Stimulated activated CD8-positive, alpha-beta memory T cell treated with anti-CD3 and anti-CD28 coated beads, Interleukin-7, amount 100 ng/mL, for 24 hours (primary cell): ENCODE measurements around the gene PSMG3.
"Not testable (repeated sequence)": the region's sequence is repeated elsewhere in the genome, so short reads cannot be mapped to it uniquely, and the experiment has no call there.

Experiments used
- DNase-seq: peaks from one replicate; pipeline ENCODE4 v3.0.0-alpha.2; 2020; ENCODE audit warnings: low read depth

Gene PSMG3

GRCh38 chr7:1596181-1597043, 26.6 kb upstream of the PSMG3 start:
- no peak for DNase-seq

DNA sequence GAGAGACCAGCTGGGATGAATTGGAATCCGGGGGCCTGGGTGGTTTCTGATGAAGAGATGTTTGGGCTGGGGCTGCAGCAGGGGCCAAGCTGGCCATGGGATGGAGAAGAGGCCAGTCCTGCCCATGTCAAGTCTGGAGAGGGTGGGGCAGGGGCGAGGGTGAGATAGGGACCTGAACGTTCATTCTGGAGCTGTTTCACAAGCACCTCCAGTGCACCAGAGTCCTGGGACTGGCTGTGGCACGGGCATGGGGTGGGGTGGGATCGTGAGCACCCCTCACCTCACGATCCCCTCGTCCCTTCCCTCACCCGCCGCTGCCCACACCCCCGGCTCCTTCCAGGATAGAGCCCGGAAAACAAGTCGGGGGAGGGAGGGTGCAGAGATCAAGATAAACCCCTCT, 25.8 kb upstream of the PSMG3 start:
- DNase-seq, result no peak

DNA sequence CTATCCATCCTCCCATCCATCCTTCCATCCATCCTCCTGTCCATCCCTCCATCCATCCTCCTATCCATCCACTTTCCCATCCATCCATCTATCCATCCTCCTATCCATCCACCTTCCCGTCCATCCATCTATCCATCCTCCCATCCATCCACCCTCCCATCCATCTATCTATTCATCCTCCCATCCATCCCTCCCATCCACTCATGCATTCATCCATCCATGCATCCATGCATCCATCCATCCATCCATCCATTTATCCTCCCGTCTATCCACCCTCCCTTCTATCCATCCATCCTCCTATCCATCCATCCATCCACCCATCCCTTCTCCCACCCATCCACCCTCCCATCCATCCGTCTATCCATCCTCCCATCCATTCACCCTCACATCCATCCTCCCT, 25.2 kb upstream of the PSMG3 start:
- no peak for DNase-seq

DNA sequence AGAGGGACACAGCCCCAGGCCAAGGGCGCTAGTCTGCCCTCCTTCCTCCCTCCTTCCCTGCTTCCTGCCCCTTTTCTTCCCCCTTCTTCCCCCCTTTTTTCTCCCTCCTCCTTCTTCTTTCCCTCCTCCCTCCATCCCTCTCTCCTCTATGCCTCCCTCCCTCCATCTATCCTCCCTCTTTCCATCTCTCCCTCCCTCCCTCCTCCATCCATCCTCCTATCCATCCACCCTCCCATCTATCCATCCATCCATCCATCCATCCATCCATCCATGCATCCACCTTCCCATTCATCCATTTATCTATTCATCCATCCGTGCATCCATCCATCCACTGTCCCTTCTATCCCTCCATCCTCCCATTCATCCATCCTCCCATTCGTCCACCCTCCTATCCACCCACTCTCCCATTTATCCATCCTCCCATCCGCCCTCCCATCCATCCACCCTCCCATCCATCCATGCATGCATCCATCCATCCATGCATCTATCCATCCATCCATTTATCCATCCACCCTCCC, 24.1 kb upstream of the PSMG3 start:
- DNase-seq, result no peak

DNA sequence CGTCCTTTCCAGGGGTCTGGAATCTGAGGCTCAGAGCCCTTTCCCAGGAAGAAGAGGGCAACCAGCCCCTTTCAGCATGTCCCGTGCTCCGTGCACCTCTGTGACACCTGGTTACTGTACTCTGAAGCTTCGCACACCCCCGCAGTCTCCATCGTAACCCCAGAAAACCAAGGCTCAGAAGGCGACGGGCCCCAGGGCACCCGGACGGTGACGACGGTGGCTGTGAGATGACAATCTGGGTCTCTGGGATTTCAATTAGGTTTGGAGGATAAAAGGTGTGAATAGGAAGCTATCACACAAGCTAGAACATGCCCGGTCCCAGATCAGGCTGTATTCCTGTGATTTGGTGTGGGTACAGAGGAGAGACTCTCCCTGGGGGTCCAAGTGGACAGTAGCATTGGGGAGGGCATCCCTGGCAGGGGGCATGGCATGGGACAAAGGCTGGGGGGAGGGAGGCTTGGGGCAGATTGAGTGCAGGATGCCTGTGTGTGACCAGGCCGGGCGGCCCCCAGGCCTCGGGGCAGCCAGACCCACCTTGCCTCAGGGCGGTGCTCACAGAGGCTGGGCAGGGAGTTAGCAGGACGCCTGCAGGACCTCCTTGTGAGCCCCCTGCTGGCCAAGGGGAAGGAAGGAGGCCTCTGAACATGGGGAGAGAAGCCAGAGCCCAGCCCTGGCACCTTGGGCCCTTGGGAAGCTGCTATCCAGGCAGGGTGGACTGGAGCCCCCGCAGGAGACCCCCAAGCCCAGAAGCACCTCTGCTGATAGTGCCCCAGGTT, 23.4 kb upstream of the PSMG3 start:
- no peak for DNase-seq

DNA sequence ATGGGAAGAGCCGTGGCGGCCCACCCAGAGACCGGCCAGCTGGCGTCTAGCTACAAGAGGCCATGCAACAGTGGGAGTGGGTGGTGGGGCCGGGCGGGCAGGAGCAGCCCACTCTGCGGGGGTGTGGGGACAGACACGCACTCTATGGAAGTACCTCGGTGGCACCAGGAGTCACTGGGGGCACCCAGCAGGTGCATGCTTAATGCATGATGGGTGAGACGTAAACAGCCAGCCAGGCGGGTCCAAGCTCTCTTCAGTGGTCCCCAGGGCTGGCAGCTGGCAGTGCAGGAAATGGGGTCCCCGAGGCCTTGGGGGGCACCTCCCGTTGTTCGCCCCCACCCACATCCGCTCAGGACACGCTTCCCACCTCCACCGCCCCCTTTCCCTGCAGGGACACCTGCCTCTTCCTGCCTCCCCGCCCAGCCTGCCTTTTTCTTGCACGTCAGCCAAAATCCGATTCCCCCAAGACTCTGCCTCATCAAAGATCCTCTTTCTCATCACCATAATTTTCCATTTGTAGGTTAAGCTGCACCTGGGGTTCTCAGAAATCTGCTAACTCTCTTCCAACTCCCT, 22.6 kb upstream of the PSMG3 start:
- no peak for DNase-seq

- DNase-seq, result no peak
Observed at GRCh38 chr7:1591876-1592275, 22.0 kb upstream of the PSMG3 start.

DNA sequence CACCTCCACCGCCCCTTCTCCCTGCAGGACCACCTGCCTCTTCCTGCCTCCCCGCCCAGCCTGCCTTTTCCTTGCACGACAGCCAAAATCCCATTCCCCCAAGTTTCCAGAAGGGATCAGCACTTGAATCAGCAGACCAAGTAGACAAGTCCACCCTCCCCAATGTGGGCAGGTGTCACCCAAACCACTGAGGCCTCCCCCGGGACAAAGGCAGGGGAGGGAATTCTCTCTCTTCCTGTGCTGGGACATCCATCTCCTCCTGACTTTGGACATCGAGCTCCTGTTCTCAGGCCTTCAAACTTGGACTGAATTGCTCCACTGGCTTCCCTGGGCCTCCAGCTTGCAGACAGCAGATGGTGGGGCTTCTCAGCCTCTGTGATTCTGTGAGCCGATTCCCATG, 21.6 kb upstream of the PSMG3 start:
- no peak for DNase-seq

GRCh38 chr7:1590887-1591286, 21.1 kb upstream of the PSMG3 start:
- no peak for DNase-seq

DNA sequence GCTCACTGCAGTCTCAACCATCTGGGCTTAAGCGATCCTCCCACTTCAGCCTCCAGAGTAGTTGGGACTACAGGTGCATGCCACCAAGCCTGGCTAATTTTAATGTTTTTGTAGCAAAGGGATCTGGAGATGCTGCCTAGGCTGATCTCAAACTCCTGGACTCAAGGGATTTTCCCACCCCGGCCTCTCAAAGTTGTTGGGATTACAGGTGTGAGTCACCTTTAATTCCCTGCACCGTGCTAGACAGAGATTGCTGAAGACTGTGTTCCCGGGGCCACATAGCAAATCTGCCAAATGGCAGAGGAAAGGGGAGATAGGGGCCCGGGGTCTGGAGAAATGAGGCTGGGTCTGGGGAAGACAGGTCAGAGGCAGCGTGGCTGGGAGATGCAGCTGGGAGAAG, 20.6 kb upstream of the PSMG3 start:
- no peak for DNase-seq

GRCh38 chr7:1588978-1589377, 19.1 kb upstream of the PSMG3 start:
- DNase-seq, result no peak

DNA sequence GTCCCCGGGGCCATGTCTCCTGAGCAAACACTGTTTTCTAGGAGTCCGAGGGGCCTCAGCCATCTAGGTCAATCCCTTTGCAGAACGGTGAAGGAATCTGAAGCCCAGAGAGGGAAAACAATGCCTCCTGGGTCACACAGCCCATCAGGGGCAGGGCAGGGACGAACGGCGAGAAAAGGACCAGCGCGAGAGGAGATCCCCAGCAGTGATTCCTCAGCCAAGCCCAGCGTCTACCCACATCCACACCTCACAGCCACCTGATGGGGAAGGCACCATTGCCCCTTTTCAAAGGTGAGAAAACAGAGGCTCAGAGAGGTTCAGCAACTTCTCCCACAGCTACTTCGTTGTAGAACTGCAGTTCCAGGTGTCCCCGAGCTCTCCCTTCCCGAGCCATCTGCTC, 17.9 kb upstream of the PSMG3 start:
- no peak for DNase-seq

- DNase-seq, result no peak
Observed at GRCh38 chr7:1586827-1587705, 17.2 kb upstream of the PSMG3 start.

DNA sequence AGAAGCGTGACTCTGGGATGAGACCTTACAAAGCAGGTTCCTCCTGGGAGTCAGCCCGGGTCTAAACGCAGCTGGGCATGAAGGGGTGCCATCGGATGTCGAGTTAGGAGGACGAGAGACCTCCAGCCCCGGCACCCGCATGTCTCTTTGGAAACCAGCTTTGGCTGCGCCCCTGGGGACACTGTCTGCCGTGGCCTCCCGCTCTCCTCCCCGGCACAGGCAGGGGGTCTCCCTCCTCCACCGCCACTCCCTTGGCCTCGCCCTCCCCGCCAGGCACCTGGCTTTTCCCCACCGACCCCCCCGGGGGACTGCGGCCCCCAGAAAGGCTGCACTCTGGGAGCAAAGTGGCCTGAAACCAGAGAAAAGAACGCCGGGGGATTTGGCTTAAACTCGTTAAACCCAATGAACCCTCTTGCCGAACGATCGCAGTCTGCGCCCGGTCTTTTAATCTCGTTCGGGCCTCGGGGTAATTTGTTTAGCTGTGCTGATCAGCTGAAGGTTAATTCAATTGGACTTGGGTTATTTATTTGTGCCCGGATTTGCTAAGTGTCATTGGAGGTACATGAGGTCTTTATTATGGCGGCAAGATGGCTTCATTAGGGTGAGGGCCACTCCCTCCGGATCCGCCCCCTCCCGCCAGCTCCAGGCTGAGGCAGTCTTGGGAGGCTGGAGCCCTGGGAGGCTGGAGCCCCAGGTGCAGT, 16.4 kb upstream of the PSMG3 start:
- no peak for DNase-seq

GRCh38 chr7:1585142-1585981, 15.5 kb upstream of the PSMG3 start:
- DNase-seq, result no peak

- DNase-seq, result no peak
Observed at GRCh38 chr7:1584700-1585099, 14.9 kb upstream of the PSMG3 start.

DNA sequence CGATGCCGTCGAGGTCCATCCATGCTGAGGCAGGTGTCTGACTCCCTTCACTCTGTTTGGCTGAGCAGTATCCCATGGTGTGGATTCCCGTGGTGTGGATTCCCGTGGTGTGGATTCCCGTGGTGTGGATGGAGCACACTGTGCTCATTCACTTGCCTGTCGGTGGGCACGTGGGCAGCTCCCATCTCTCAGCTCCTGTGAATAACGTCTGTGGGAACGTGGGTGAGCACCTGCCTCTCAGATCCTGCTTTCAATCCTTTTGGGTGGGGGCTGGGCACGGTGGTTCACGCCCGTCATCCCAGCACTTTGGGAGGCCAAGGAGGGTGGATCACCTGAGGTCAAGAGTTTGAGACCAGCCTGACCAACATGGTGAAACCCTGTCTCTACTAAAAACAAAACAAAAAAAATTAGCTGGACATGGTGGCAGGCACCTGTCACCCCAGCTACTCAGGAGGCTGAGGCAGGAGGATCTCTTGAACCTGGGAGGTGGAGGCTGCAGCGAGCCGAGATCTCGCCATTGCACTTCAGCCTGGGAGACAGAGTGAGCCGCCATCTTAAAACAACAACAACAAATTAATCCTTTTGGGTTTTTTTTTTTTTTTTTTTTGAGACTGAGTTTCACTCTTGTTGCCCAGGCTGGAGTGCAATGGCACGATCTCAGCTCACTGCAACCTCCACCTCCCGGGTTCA, 13.6 kb upstream of the PSMG3 start:
- DNase-seq, result not testable (repeated sequence)

GRCh38 chr7:1580422-1581030, 10.7 kb upstream of the PSMG3 start:
- DNase-seq, result no peak
